GM23248 (cell line): ENCODE results near the gene CD6. TPM values are rescaled to one million over a fixed set of nuclear protein-coding genes. Genes with fewer than 3 reads are reported as not detected.

Source experiments
- DNase-seq: peaks from one replicate; pipeline ENCODE4 v3.0.0-alpha.2; 2015
- H2AFZ ChIP-seq: fragments of 200-600 bp; sonication (generic); 2 replicates; pipeline ENCODE4 v1.6.1; 2016; ENCODE audit warnings: antibody characterized with exemption
- H3F3A ChIP-seq: fragments of 200-600 bp; sonication (generic); 2 replicates; pipeline ENCODE4 v1.6.1; 2016; ENCODE audit warnings: mild to moderate bottlenecking, antibody characterized with exemption, mixed run types; ENCODE audit not compliant: insufficient read depth
- H3K27ac ChIP-seq: fragments of 200-600 bp; sonication (generic); 2 replicates; pipeline ENCODE4 v1.5.1; 2016; ENCODE audit warnings: mild to moderate bottlenecking
- H3K27me3 ChIP-seq: fragments of 200-600 bp; sonication (generic); replicated peaks from 2 replicates; pipeline ENCODE4 v1.6.1; 2016; ENCODE audit warnings: mild to moderate bottlenecking; ENCODE audit not compliant: insufficient read depth
- H3K36me3 ChIP-seq: fragments of 200-600 bp; sonication (generic); 2 replicates; pipeline ENCODE4 v1.6.1; 2016; ENCODE audit warnings: low read depth, mild to moderate bottlenecking
- H3K4me1 ChIP-seq: fragments of 200-600 bp; sonication (generic); 2 replicates; pipeline ENCODE4 v1.6.1; 2016; ENCODE audit warnings: mild to moderate bottlenecking; ENCODE audit not compliant: insufficient read depth
- H3K4me2 ChIP-seq: fragments of 200-600 bp; sonication (generic); one replicate; pipeline ENCODE4 v1.6.1; 2016; ENCODE audit warnings: mild to moderate bottlenecking; ENCODE audit not compliant: unreplicated experiment
- H3K4me3 ChIP-seq: fragments of 200-600 bp; sonication (generic); 2 replicates; pipeline ENCODE4 v1.5.1; 2016; ENCODE audit warnings: mild to moderate bottlenecking
- H3K79me2 ChIP-seq: fragments of 200-600 bp; sonication (generic); 2 replicates; pipeline ENCODE4 v1.6.1; 2016; ENCODE audit warnings: mild to moderate bottlenecking; ENCODE audit not compliant: insufficient read depth
- H3K9ac ChIP-seq: fragments of 200-600 bp; sonication (generic); 2 replicates; pipeline ENCODE4 v1.6.1; 2016; ENCODE audit warnings: mild to moderate bottlenecking
- H3K9me2 ChIP-seq: fragments of 200-600 bp; sonication (generic); 2 replicates; pipeline ENCODE4 v1.6.1; 2016; ENCODE audit warnings: mixed run types, mild to moderate bottlenecking, moderate library complexity; ENCODE audit not compliant: insufficient read depth
- H3K9me3 ChIP-seq: fragments of 200-600 bp; sonication (generic); one replicate; pipeline ENCODE4 v1.6.1; 2017; ENCODE audit warnings: low read depth
- H4K20me1 ChIP-seq: fragments of 200-600 bp; sonication (generic); 2 replicates; pipeline ENCODE4 v1.6.0; 2016; ENCODE audit not compliant: insufficient read depth
- EZH2 ChIP-seq: fragments of 200-600 bp; sonication (generic); IDR thresholded peaks from 2 replicates; pipeline ENCODE4 v1.6.1; 2018; ENCODE audit warnings: antibody characterized with exemption, mild to moderate bottlenecking; ENCODE audit not compliant: insufficient read depth, poor library complexity, severe bottlenecking
- EZH2phosphoT487 ChIP-seq: fragments of 200-600 bp; sonication (generic); IDR thresholded peaks from 2 replicates; pipeline ENCODE4 v1.6.1; 2018; ENCODE audit warnings: antibody characterized with exemption, moderate library complexity, mild to moderate bottlenecking, low read depth; ENCODE audit not compliant: insufficient read depth
- WGBS, 2 experiments: methylation state at CpG; one replicate each; pipeline ENCODE4 v1.1.6; 2015 to 2017; ENCODE audit warnings: low lambda C conversion rate in 2 of 2, low coverage in 1 of 2; ENCODE audit errors: missing lambda C conversion rate in 2 of 2; 5-methylcytosine and 5-hydroxymethylcytosine counted together
- in situ Hi-C: fragments of 300-500 bp; cut with MboI; formaldehyde crosslinking; loops from 2 replicates; pipeline ENCODE4 v1.15.0; 2020
- polyA plus RNA-seq: library from polyadenylated mRNA; unstranded; fragments of >200 nt; fragmentation: Nextera tagmentation; extraction: Ambion mirVana; gene quantifications from 2 replicates; pipeline ENCODE4 v1.2.1, GENCODE V29; 2016
- total RNA-seq: library from RNA; depleted of rRNA; stranded (reverse); fragments of >200 nt; shearing (Covaris generic); gene quantifications from 2 replicates; pipeline ENCODE4 v1.2.3, GENCODE V29; 2014

CD6 gene
- total and polyA plus RNA-seq, 2 experiments from 2014 or later, result not detected

DNA sequence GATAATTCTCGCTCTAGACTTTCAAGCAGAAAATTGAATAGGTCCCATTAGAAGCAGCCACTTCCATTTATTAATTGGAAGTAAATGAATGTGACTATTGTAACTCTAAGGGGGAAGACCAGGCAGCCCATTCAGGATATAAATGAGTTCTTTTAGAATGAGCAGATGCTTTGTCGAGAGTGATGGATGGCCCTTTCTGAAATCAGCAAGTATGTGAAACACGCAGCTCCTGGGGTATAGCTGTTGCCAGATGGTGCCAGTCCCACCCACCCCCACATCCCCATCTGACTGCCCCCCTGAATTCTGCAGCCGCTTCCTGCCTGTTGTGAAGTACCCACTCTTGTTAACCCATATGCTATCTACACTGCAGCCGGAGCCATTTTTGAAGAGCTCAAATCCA is 23.2 kb upstream of the CD6 start:
- no peaks in the 10 kb centered on the region for H3K27me3 ChIP-seq
- WGBS, 2 experiments, result 93% methylated on average over 5 of the region's 5 CpGs
- H3K9me2 ChIP-seq, result no peaks in the 10 kb centered on the region
- no peak overlapping the region for H2AFZ ChIP-seq
- no peak overlapping the region for H3K4me3 ChIP-seq
- H3K4me2 ChIP-seq, result no peak overlapping the region
- H4K20me1 ChIP-seq, result no peaks in the 10 kb centered on the region
- H3K79me2 ChIP-seq, result no peaks in the 10 kb centered on the region
- H3F3A ChIP-seq, result no peaks in the 10 kb centered on the region
- H3K9me3 ChIP-seq, result no peaks in the 10 kb centered on the region
- no peaks in the 10 kb centered on the region for H3K4me1 ChIP-seq
- in situ Hi-C loops, result no loop called here
- H3K9ac ChIP-seq, result no peak overlapping the region
- H3K27ac ChIP-seq, result no peak overlapping the region
- no peaks in the 10 kb centered on the region for H3K36me3 ChIP-seq
- no peak for TF ChIP-seq EZH2
- no peak for TF ChIP-seq EZH2phosphoT487
- no peak for DNase-seq

DNA sequence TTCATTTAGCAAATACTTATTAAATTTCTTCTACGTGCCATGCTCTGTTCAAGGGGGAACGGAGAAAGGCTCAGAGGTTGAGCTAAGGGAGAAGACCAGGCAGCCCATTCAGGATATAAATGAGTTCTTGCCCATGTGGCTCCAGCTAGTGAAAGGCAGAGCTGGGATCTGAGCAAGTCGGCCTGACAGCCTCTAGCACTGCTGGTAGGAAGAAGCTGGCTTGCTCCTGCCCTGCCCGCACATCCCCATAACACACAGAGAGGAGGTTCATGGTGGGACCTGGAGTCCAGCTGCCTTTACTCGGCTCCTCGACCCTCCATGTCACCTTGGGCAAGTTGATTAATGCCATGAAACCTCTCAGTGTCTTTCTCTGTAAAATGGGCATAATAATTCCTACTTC is 21.5 kb upstream of the CD6 start:
- no peaks in the 10 kb centered on the region for H3K79me2 ChIP-seq
- WGBS, 2 experiments, result 81 to 86% methylated on average over 6 of the region's 6 CpGs
- H3K4me1 ChIP-seq, result no peaks in the 10 kb centered on the region
- no peak overlapping the region for H3K9ac ChIP-seq
- H2AFZ ChIP-seq, result no peak overlapping the region
- H3K4me2 ChIP-seq, result no peak overlapping the region
- no peaks in the 10 kb centered on the region for H3K9me3 ChIP-seq
- TF ChIP-seq EZH2phosphoT487 (no peak), EZH2 (no peak)
- H3F3A ChIP-seq, result no peaks in the 10 kb centered on the region
- DNase-seq, result no peak
- H3K27ac ChIP-seq, result no peak overlapping the region
- no peaks in the 10 kb centered on the region for H3K27me3 ChIP-seq
- H4K20me1 ChIP-seq, result no peaks in the 10 kb centered on the region
- H3K9me2 ChIP-seq, result no peaks in the 10 kb centered on the region
- no peaks in the 10 kb centered on the region for H3K36me3 ChIP-seq
- in situ Hi-C loops, result no loop called here
- H3K4me3 ChIP-seq, result no peak overlapping the region

DNA sequence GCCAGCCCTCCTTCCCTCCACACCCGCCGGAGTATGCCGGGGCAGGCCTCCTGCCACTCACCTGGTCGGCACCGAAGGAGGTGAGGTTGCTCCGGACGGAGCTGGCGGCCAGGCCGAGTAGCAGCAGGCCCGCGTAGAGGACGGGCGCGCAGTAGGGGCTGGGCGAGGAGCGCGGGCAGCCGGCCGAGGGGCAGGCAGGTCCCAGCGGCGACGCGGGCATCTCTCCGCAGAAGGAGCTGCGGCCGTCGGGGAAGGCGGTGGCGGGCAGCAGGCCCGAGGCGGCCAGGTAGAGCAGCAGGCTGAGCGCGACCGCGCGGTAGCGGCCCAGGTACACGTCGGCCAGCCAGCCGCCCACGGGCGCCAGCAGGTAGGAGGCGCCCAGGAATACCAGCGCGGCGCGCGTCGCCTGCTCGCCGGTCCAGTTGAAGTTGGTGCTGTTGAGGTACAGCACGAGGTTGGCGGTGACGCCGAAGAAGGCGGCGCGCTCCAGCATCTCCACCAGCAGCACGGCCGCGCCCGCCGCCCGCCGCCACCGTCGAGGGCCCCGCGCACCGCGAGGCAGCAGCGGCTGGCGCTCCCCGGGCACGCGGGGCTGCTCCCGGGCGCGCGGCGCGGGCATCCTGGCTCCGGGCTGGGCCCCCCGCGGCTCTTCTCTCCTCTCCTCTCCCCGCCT is 20.4 kb upstream of the CD6 start:
- Histone ChIP-seq H4K20me1 (no peaks in the 10 kb centered on the region), H3K27ac (no peak overlapping the region), H2AFZ (peak overlapping the region; percentile 98), H3K27me3 (no peaks in the 10 kb centered on the region), H3K79me2 (no peaks in the 10 kb centered on the region), H3F3A (no peaks in the 10 kb centered on the region), H3K36me3 (no peaks in the 10 kb centered on the region), H3K4me1 (no peaks in the 10 kb centered on the region), H3K9me2 (no peaks in the 10 kb centered on the region), H3K9ac (no peak overlapping the region), H3K4me3 (peak overlapping the region; percentile 75), H3K9me3 (no peaks in the 10 kb centered on the region), H3K4me2 (peak overlapping the region; percentile 82)
- WGBS, 2 experiments, result 21 to 27% methylated on average over 23 to 39 of the region's 86 CpGs
- peak; percentile 55 for DNase-seq
- in situ Hi-C loops, result no loop called here
- TF ChIP-seq EZH2phosphoT487 (no peak), EZH2 (no peak)

DNA sequence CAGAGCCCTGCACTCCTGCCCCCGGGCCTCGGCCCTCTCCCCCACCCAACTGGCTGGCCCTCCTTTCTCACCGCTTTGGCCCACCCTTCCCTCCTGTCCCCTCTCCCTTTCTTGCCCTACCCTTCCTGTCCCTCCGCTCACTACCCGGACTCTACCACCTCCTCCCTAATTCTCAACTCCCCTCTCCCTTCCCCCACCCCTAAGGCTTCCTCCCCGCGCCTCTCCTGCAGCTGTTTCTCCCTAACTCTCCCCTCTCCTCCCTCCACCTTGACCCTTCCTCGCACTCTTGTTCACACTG is 19.9 kb upstream of the CD6 start:
- H3K27me3 ChIP-seq, result no peaks in the 10 kb centered on the region
- H3K4me2 ChIP-seq, result peak overlapping the region; percentile 82
- no peaks in the 10 kb centered on the region for H4K20me1 ChIP-seq
- H3K9me3 ChIP-seq, result no peaks in the 10 kb centered on the region
- no peaks in the 10 kb centered on the region for H3K79me2 ChIP-seq
- H3K4me1 ChIP-seq, result no peaks in the 10 kb centered on the region
- peak overlapping the region; percentile 75 for H3K4me3 ChIP-seq
- 14% methylated on average over 8 of the region's 8 CpGs; no CpG with 5 or more reads in 1 of the 2 experiments for WGBS, 2 experiments
- in situ Hi-C loops, result no loop called here
- TF ChIP-seq EZH2phosphoT487 (no peak), EZH2 (no peak)
- peak overlapping the region; percentile 74 for H3K9ac ChIP-seq
- H3K27ac ChIP-seq, result no peak overlapping the region
- no peaks in the 10 kb centered on the region for H3F3A ChIP-seq
- DNase-seq, result no peak
- no peaks in the 10 kb centered on the region for H3K9me2 ChIP-seq
- no peaks in the 10 kb centered on the region for H3K36me3 ChIP-seq
- peak overlapping the region; percentile 98 for H2AFZ ChIP-seq
